CD4-positive, alpha-beta T cell treated with Interleukin-6 at 100 ng/mL for 8 hours (primary cell): ENCODE data around the gene RPS18.
"Not testable (repeated sequence)": the region's sequence is repeated elsewhere in the genome, so short reads cannot be mapped to it uniquely, and the experiment has no call there.

Experiments used
- DNase-seq: peaks from one replicate; pipeline ENCODE4 v3.0.0-alpha.2; 2020; ENCODE audit warnings: mixed read lengths, low spot score

The RPS18 gene

GRCh38 chr6:33271468-33272274 is at the start of gene RPS18, which contains the start of gene VPS52:
Gene RPS18, plus strand, starts transcription at chr6:33272075. Its CDS starts 45 bp downstream, at chr6:33272120.
Gene VPS52, minus strand, starts transcription at chr6:33271876. Its CDS starts 201 bp downstream, at chr6:33271675.
- DNase-seq: peak; percentile 96

GRCh38 chr6:33226503-33227120 is 45.3 kb upstream of the RPS18 start:
- not testable (repeated sequence) for DNase-seq

- no peak for DNase-seq
Observed at GRCh38 chr6:33235221-33235634, 36.6 kb upstream of the RPS18 start.

GRCh38 chr6:33236328-33236727 is 35.5 kb upstream of the RPS18 start:
- DNase-seq: no peak

GRCh38 chr6:33236852-33237251 is 35.0 kb upstream of the RPS18 start:
- no peak for DNase-seq

- no peak for DNase-seq
Observed at GRCh38 chr6:33237741-33238140, 34.1 kb upstream of the RPS18 start.

- DNase-seq: no peak
Observed at GRCh38 chr6:33241968-33242367, 29.9 kb upstream of the RPS18 start.

GRCh38 chr6:33243476-33243875 is 28.4 kb upstream of the RPS18 start:
- DNase-seq: no peak

GRCh38 chr6:33247977-33248642 is 23.8 kb upstream of the RPS18 start:
- DNase-seq: peak; percentile 89

GRCh38 chr6:33248643-33248931 is 23.3 kb upstream of the RPS18 start:
- DNase-seq: no peak

GRCh38 chr6:33248932-33249731 is 22.7 kb upstream of the RPS18 start:
- DNase-seq: peak; percentile 97

GRCh38 chr6:33249732-33250630 is 21.9 kb upstream of the RPS18 start:
- DNase-seq: no peak

GRCh38 chr6:33250731-33251130 is 21.1 kb upstream of the RPS18 start:
- DNase-seq: no peak

- DNase-seq: no peak
Observed at GRCh38 chr6:33251395-33252012, 20.4 kb upstream of the RPS18 start.

GRCh38 chr6:33252759-33253158 is 19.1 kb upstream of the RPS18 start:
- DNase-seq: no peak

- no peak for DNase-seq
Observed at GRCh38 chr6:33254591-33254990, 17.3 kb upstream of the RPS18 start.

- DNase-seq: no peak
Observed at GRCh38 chr6:33259032-33259431, 12.8 kb upstream of the RPS18 start.

GRCh38 chr6:33262490-33262889 is 9.4 kb upstream of the RPS18 start:
- not testable (repeated sequence) for DNase-seq

GRCh38 chr6:33264015-33264414 is 7.9 kb upstream of the RPS18 start:
- no peak for DNase-seq

- no peak for DNase-seq
Observed at GRCh38 chr6:33271117-33271467, 783 bp upstream of the RPS18 start.
